Measurements from ENCODE around the gene GFM1.
"Not testable (repeated sequence)": the region's sequence is repeated elsewhere in the genome, so short reads cannot be mapped to it uniquely, and the experiment has no call there.

GFM1 gene

DNA sequence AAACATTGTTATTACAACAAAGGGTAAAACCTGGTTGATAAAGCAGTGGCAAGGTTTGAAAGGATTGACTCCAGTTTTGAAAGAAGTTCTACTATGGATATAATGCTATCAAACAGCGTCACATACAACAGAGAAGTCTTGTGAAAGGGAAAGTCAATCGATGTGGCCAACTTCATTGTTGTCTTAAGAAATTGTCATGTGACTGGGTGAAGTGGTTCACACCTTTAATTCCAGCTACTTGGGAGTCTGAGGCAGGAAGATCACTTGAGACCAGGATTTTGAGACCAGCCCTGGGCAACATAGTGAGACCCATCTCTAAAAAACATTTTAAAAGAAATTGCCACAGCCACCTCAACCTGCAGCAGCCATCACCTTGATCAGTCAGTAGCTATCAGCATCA is 34.4 kb downstream of the GFM1 start:
- no peak for DNase-seq (ENCODE audit: low spot score)

DNA sequence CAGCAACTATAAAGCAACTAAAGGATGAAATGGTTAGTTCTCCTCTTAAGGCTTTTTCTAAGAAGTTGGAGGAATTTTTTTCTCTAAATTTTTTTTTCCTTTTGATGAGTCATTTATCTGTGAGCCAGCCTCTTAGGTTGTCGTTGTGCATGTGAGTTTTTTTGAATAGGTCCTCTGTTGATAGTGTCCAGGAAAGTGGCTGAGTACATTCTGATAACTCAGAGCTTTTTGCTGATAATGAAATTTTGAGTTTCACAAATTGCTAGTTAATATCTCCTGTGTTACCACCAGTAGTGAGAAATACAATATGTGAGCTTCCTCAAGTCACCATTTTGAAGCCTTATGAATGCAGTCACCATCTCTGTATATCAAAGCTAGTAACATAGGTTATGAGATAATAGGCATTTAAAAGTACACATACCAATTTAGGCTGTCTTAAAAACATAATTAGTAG is 35.2 kb downstream of the GFM1 start:
- DNase-seq (ENCODE audit: low spot score): no peak

DNA sequence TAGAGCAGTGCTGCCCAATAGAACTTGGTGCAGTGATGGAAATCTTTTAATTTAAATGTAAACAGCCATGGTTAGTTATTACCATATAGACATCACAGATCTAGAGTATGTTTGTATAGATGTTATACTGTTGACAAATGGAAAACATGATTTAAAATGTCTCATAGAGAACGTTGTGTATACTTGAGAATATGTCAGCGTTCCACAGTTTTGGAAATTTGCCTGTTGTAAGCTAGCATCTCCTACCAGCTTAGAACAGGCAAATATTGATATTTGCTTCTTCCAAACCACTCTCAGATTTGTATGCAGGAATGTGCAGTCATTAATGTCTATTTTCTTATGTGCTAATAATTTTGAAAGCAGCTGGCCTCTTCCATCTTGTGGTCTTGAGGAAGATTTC is 36.5 kb downstream of the GFM1 start:
- no peak for DNase-seq (ENCODE audit: low spot score)

DNA sequence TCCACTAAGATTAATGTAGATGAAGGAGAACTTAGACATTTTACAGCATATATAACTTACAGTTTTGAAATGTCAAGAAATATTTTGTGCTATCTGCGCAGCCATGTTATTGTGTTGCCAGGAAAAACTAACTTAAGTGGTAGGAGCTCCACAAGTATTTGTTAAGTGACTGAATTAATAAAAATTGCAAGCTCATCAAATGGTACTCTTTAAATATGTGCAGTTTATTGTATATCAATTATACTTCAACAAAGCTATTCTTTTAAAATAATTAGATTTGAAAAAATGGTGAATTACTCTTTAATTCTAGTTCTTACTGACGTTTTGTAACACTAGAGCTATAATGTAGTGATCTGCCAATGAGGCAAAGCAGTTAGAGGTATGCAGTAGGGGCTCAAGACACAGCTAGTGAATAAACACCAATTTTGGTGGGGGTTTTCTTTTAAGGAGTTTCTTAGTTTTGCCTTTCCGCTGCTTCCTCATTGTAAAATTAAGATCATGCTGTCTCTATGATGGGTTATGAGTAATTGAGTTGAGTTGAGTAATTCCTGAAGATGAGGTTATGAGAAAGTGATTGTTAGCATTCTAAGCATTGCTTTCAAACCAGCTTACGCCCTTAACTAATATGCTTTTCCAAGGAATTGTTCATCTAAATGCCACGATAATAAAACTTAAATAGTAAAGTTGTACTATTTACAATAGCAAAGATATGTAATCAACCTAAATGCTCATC is 39.1 kb downstream of the GFM1 start:
- no peak for DNase-seq (ENCODE audit: low spot score)

DNA sequence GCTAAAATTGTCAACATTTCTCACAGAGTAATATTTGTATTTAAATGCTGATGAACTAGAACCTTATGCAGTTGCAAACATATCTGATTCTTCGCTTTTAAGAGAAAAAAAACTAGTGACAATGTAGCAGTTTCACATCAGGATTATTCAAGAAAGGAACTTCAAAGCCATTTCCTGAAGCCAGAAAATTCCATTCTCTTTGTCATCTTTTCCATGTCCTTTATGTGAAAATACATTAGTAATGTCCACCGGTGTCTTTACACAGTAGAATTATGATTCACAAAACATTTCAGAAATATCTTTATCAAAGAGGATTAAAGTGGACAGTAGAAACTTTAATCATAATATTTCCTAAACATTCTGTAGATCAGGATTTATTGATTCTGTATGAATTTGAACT is 40.8 kb downstream of the GFM1 start:
- DNase-seq (ENCODE audit: low spot score): no peak

DNA sequence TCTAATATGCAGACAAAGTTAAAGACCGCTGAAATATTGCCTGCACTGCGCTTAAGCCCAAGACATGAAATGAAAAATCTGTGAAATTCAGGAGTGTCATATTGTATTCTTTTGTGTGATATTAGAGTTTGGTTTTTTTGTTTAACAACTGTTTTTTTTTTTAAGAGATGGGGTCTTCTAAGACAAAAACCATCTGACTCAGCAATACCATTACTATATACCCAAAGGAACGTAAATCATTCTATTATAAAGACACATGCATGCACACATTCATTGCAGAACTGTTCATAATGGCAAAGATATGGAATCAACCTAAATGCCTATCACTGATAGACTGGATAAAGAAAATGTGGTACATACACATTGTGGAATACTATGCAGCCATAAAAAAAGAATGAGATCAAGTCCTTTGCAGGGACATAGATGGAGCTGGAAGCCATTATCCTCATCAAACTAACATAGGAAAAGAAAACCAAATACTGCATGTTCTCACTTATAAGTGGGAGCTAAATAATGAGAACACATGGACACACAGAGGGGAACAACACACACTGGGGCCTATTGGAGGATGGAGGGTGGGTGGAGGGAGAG is 49.6 kb downstream of the GFM1 start:
- not testable (repeated sequence) for DNase-seq (ENCODE audit: low spot score)

DNA sequence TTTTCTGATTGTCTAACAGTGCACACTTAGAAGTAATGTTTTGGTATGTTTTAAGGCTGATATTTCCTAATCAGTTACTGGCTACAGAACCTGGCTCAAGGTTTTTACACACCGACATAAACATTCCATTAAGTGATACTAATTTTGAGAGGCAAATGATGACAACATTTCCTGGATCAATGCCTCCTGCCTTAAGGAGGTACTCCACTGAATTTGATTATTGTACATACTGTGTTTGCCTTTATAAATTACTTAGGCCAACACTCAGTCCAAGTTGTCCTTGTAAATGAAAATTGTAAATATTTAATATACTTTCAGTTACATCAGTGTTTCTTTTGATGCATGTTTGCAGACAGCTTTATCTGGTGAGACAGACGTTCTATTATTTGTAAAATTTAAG is 52.3 kb downstream of the GFM1 start:
- DNase-seq (ENCODE audit: low spot score): no peak

DNA sequence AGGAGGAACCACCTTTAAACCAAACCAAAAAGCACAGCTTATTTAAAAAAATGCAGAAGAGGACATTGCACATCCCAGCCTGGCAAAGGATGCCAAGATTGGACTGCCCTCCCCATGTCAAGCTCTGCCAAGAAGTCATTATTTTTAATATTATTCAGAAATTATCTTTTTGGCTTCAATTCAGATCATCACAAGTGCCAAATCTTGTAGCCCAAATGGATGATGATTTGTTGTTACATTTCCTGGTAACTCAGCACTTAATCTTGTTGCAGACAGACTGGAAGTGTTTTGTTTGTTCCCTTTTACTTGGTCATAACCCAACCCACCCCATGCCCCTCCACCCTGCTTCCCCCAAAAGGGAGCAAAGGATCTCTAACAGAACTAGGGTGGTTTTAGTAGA is 56.2 kb downstream of the GFM1 start:
- no peak for DNase-seq (ENCODE audit: low spot score)

DNA sequence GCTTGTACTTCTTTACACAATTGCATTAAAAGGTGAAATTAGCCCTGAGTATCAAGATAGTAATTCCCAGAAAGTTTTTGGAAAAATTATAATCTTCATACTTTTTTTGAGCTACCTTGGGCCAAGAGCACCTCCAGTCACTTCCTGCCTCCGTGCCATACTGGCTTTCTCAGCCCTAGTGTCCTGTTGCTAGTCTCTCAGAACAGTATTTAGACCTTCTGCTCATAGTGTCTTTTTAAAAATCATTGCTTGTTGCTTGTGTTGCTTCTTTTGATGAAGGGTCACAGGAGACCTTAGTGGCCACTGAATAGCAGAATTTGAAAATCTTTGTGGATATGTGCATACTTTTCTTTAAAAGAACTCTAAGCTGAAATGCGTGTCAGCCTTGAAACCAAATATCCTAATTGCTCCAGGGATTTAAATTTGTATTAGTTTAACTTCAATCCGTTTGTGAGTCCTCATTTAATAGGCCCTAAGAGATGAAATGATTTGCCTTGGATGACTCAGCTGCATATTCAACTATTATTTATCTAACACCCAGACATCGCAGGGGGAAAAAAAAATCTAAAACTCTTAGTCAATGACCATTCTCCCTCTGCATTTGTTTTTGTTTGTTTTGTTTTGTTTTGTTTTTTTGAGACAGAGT is 57.2 kb downstream of the GFM1 start:
- DNase-seq (ENCODE audit: low spot score): no peak

DNA sequence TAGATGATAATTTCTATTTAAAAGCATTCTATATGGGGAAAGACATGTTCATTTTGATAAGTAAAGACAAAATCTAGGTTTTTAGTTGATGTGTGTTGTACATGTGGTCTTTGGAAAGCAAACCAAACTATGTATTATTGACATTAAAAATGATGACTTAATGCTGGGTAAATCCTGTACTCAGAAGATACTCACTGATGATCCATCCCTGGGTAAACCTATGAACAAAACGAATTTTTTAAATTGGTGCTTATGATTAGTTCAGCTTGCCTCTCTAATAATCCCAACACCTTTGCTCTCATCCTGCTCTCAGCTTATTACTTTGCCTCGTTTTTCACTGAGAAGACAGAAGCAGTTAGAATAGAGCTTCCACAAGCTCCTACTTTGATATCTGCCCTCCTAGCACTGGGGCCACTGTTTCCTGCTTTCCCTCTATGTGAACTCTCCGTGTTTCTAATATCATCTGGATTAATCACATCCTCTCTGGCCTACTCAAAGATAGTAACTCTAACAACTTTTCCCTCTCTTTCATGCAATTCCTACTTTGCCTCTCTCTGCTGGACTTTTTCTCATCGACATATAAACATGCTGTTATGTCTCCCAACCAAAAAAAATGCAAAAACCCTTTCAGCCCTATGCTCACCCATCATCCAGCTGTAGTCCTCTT is 58.6 kb downstream of the GFM1 start:
- no peak for DNase-seq (ENCODE audit: low spot score)

DNA sequence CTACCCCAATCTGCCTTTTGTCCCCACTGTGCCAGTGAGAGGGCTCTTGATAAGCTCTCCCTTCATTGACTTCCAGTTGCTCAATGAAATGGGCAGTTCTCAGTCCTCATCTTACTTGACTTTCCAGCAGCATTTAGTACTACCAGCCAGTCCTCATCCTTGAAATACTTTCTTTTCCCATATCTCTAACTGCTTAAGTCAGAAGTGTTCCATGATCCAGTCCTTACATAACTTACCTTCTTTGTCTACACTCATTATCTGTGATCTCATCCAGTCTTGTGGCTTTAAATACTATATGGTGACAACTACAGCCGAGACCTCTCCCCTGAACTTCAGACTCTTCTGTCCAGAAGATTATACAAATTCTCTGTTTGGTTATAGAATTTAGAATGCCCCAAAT is 59.2 kb downstream of the GFM1 start:
- DNase-seq (ENCODE audit: low spot score): no peak

DNA sequence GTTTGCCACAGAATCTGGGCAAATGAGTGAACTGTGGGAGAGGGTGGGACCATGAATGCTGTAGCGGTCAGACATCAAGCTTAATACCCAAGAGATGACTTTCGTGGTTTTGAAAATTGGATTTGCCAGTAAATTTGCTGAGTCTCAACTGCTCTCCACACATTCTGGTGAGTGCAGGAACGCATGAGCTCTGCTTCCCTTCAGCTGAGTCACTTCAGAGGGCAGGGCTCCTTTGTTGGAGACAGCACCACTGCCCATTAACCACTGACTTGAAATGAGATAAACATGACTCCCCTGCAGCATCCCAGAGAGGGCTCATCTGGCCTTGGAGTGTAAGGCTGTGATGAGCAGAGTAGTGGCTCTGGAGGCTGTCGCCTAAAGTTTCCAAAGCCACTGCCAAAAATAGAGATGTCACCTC is 65.3 kb downstream of the GFM1 start:
- DNase-seq (ENCODE audit: low spot score): no peak

DNA sequence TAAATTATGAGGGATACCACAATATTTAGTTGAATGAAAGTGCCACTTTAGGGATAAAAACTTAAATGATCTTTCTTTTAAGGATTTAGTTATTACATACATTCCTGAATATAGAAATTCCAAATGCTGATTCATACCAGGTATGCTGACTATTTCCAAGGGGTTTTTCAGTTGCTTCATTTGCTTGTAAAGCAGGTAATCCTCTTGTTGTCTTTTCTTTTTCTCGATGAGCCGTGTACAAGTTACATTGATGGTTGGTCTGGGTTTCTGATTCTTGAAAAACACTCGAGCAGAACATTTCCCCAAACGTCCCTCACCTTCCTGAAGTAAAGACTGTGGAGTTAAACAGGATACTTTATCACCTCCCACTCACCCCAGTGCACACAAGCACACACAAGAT is 66.3 kb downstream of the GFM1 start:
- DNase-seq (ENCODE audit: low spot score): no peak

DNA sequence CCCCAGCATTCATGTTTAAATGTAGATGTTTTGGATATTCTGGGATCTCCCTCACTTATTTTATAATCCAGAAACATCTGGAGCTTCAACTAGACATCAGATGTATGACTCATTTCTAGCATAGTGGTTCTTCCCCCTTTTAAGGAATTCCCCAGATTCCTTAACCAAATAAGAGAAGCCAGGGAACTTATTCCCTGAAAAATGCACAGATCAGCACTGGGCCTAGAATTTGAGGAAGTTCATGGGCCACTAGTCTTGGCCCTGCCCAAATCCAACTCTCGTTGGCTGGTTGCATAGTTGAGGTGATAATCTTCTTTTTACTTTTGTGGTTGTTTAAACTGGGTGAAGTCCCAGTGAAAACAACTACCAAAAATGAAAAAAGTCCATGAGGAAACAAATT is 67.6 kb downstream of the GFM1 start:
- no peak for DNase-seq (ENCODE audit: low spot score)

DNA sequence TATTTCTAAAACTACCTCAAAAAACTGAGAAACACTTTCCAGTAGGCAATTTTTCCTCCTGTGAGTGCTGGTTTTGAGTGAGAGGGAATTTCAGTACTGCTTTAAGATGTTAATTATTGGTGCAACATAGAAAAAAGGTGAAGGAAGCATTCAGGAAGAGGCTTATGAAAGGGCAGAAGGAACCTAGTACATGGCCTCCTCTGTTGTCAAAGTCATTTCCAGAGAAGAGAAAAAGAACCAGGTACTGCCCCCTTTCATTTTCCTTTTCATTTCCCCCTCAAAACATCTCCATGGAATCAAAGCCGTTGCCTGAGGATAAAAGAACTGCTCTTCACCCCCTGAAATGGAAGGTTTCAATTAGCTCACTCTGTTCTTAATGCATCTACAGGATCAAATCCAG is 68.1 kb downstream of the GFM1 start:
- DNase-seq (ENCODE audit: low spot score): no peak

DNA sequence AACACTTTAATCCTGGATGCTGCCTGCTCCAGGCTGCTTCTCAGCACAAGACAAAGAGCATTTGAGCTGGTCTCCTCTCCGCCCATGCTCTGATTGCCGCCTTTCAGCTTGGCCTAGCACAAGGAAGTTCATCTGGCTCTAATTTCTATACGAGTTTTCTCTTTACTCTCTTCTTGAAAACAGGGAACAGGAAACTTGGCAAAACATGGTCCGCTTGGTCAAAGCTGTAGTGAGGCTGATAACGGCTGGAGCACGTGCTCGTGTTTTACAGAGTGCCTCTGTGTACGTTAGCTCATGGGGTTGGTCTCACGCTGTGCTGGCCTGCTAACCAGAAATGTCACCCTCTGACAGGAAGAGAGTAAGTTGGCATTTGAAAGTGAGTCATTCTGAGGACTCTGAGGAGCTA is 68.8 kb downstream of the GFM1 start:
- DNase-seq (ENCODE audit: low spot score): no peak

DNA sequence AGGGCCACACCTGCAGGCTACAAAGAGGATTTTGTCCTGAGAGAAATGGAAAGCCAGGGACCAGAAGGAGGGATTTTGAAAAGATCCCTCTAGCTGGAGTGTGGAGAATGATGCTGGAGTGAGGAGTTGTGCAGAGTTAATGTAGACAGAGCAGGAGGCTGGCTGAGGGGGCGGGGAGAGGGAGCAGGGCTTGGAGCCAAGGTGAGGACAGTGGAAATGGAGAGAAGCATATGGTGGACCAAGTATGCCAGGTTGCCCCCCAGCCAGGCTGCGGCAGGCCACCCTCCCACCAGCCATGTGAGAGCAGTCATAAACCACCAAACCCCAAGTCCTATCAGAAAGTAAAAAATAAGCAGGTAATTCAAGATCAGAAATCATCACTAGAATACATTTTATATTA is 73.2 kb downstream of the GFM1 start:
- DNase-seq (ENCODE audit: low spot score): no peak

DNA sequence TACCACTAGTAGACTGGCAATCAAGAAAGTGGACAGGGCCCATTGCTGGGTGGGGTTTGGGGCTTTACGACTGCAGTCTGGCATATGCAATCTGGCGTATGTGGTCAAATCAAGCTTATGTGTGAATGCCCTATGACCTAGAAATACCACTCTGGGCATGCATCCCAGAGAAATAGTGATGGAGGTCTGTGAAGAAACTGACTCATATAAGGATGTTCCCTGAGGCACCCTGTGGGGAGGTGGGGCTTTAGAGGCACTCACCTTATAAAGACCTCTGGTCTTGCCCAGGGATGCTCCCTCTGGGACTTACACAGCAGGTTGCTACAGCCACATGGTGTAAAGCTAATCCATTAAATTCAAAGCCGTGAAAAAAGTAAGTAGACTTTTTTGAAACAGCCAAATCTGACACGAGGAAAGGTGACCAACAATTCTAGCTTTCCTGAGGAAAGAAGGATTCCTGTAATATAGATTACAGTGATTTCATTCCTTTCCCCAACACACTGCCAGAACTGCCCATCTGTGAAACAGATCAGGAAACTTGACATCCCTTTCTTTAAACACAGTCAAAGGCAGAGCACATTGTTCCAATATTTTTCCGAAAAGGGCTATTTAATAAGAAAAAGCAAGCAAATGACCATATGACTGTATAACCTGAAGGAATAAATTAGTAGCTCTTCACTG is 74.3 kb downstream of the GFM1 start:
- DNase-seq (ENCODE audit: low spot score): no peak

DNA sequence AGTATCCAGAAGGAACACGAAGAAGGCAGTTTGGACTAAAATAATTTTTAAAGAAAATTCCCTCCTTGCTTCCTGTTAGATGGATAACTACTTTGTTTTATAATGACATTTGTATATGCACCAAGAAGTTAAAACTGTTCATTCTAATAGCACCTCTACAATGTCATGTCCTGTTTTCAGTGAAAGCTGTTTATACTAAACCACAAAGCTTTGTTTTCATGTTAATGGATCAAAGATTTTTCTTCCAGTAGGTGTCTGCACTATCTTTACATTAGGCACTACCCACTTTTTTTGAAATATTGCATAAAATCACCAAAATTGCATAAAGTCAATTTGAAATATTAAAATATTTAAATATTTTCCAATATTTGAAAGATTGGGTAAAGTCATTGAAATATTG is 77.8 kb downstream of the GFM1 start:
- no peak for DNase-seq (ENCODE audit: low spot score)

DNA sequence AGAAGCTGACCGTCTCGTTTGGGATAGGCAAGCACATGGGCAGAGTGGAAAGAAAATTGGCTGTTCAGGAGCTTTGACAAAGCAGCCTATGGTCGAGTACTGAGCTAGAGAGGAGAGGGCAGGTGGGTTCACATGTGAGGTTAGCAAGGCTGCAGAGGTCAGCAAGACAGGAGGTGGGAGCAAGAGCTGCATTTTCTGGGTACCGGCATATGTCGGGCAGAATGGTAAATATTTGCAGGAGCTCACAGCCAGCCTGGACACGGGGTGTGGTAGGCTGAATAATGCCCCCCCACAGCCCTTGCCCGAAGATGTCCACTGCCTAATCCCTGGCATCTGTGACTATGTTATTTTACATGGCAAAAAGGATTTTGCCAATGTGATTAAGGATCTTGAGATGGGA is 79.7 kb downstream of the GFM1 start:
- DNase-seq (ENCODE audit: low spot score): no peak

DNA sequence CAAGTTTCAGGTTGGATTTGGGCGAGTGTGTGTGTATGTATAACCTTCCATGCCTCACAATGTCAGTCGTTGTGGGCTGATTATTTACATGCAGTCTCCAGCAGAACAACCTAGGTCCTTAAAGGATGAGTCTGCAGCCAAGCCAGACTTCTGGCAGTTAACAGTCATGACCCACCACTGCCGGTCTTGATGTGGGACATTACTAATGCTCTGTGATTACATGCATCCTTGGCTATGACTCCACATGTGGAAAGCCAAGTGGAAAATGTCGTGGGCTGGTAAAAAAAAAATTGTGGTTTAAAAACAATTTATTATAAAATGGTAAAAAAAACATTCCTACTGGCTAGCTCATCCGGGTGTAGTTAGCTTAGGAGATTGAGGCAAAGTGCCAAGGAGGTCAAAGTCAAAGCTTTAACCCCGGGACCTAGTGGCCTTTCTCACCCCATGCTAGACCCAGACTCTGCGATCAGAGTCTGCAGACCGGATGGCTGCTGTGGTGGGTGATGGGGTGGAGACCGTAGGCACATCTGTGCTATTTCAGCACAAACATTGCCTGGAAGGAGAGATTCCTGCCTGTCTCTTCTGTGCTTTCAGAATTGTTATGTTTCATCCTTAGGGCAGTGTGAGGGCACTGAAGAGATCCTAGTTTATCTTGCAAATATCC is 81.2 kb downstream of the GFM1 start:
- DNase-seq (ENCODE audit: low spot score): no peak
